ENCODE data around the gene PCSK9. TPM values are rescaled to one million over a fixed set of nuclear protein-coding genes. Genes with fewer than 3 reads are reported as not detected.

The PCSK9 gene
- total RNA-seq, 1 experiment from 2014 or later, result 0.26 TPM

DNA sequence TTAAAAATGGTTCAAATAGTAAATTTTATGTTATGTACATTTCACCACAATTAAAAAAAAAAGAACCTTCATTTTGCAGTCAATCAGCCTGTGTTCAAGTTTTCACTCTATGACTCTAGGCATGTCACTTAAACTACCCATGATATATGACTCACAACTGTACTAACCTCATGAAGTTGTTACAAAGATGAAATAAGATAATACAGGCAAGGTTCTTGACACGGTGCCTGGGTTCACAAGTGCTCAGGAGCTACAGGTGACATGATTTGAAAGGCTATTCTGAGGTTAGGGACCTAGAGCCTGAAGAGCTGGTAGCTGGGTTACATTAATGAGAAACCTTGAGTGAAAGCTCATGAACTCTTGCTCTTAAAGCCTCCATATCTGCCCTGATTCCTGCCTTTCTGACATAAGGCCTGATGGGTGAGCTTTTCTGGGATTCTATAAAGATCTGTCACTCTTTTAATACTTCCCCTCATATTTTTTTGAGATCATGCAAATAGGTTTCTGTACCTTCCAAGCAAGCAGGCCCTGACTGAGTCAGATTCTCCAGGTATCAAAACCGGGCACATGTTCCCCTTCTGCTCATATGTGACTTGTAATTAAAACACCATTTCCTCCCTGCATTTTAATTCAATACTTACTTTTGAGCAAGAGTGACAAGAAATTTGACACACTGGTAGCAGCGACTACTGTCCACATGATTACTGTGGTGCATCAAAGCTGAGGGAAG is 34.0 kb downstream of the PCSK9 start:
- intact Hi-C loops (cut with micrococcal nuclease; ENCODE audit: unreplicated experiment) (no loop called here), in situ Hi-C loops (cut with HindIII; ENCODE audit: low pct_unique_long_range_greater_than_20kb, low sequenced_read_pairs) (no loop called here)
- POLR2A ChIA-PET, result no interaction called here
- Histone ChIP-seq H3K27ac (ENCODE audit: low read length) (no peak overlapping the region), H3K9me3 (ENCODE audit: control insufficient read depth, insufficient read depth, low read depth, low read length) (no peaks in the 10 kb centered on the region), H3K4me3 (ENCODE audit: low read depth in 2 of 2, low read length in 2 of 2) (no peak overlapping the region), H3K27me3 (ENCODE audit: control insufficient read depth, insufficient read depth, low read length) (no peaks in the 10 kb centered on the region), H3K4me1 (ENCODE audit: control insufficient read depth, insufficient read depth, low read length) (no peaks in the 10 kb centered on the region), H3K36me3 (ENCODE audit: control insufficient read depth, insufficient read depth, low read length) (peaks cover 62% of the 10 kb centered on the region)
- no peak for TF ChIP-seq CTCF (IDR thresholded peaks at IDR 0.05)
- no peak for TF ChIP-seq SIN3A (IDR thresholded peaks at IDR 0.05; ENCODE audit: borderline replicate concordance, insufficient read depth, low read depth, low read length)
- TF ChIP-seq, protein P1, sequence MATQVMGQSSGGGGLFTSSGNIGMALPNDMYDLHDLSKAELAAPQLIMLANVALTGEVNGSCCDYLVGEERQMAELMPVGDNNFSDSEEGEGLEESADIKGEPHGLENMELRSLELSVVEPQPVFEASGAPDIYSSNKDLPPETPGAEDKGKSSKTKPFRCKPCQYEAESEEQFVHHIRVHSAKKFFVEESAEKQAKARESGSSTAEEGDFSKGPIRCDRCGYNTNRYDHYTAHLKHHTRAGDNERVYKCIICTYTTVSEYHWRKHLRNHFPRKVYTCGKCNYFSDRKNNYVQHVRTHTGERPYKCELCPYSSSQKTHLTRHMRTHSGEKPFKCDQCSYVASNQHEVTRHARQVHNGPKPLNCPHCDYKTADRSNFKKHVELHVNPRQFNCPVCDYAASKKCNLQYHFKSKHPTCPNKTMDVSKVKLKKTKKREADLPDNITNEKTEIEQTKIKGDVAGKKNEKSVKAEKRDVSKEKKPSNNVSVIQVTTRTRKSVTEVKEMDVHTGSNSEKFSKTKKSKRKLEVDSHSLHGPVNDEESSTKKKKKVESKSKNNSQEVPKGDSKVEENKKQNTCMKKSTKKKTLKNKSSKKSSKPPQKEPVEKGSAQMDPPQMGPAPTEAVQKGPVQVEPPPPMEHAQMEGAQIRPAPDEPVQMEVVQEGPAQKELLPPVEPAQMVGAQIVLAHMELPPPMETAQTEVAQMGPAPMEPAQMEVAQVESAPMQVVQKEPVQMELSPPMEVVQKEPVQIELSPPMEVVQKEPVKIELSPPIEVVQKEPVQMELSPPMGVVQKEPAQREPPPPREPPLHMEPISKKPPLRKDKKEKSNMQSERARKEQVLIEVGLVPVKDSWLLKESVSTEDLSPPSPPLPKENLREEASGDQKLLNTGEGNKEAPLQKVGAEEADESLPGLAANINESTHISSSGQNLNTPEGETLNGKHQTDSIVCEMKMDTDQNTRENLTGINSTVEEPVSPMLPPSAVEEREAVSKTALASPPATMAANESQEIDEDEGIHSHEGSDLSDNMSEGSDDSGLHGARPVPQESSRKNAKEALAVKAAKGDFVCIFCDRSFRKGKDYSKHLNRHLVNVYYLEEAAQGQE (IDR thresholded peaks at IDR 0.05; ENCODE audit: insufficient read depth in 1 of 2, low read depth in 2 of 2, low read length in 1 of 2), result no peak
- no peak for TF ChIP-seq POLR2AphosphoS5 (IDR thresholded peaks at IDR 0.05; ENCODE audit: low read depth, low read length)
- no peak for TF ChIP-seq TCF7L2 (IDR thresholded peaks at IDR 0.05; ENCODE audit: low read depth, low read length)
- BruUV-seq (replicated peaks), result no TSS peak
- no peak for ATAC-seq
- DNase-seq (ENCODE audit: low read depth, low spot score), result no peak
- CTCF ChIA-PET, result interaction anchor here (0.7 kb wide), 1 partner anchor 128 kb away, joined by 9 read pairs; no protein-coding TSS in a partner anchor

- DNase-seq (ENCODE audit: low read depth, low spot score) (no peak), ATAC-seq (no peak)
- Histone ChIP-seq H3K4me3 (ENCODE audit: low read depth in 2 of 2, low read length in 2 of 2) (no peak overlapping the region), H3K36me3 (ENCODE audit: control insufficient read depth, insufficient read depth, low read length) (peaks cover 66% of the 10 kb centered on the region), H3K27ac (ENCODE audit: low read length) (no peak overlapping the region), H3K27me3 (ENCODE audit: control insufficient read depth, insufficient read depth, low read length) (no peaks in the 10 kb centered on the region), H3K4me1 (ENCODE audit: control insufficient read depth, insufficient read depth, low read length) (no peaks in the 10 kb centered on the region), H3K9me3 (ENCODE audit: control insufficient read depth, insufficient read depth, low read depth, low read length) (no peaks in the 10 kb centered on the region)
- BruUV-seq (replicated peaks), result no TSS peak
- ChIA-PET CTCF (no interaction called here), POLR2A (no interaction called here)
- intact Hi-C loops (cut with micrococcal nuclease; ENCODE audit: unreplicated experiment) (no loop called here), in situ Hi-C loops (cut with HindIII; ENCODE audit: low pct_unique_long_range_greater_than_20kb, low sequenced_read_pairs) (no loop called here)
- no peak for TF ChIP-seq SIN3A (IDR thresholded peaks at IDR 0.05; ENCODE audit: borderline replicate concordance, insufficient read depth, low read depth, low read length)
- TF ChIP-seq CTCF (IDR thresholded peaks at IDR 0.05), result no peak
- no peak for TF ChIP-seq POLR2AphosphoS5 (IDR thresholded peaks at IDR 0.05; ENCODE audit: low read depth, low read length)
- no peak for TF ChIP-seq TCF7L2 (IDR thresholded peaks at IDR 0.05; ENCODE audit: low read depth, low read length)
- TF ChIP-seq, protein P1 (IDR thresholded peaks at IDR 0.05; ENCODE audit: insufficient read depth in 1 of 2, low read depth in 2 of 2, low read length in 1 of 2), result no peak
These were observed 35.1 kb downstream of the PCSK9 start for GRCh38 chr1:55074455-55074854.

Measured in Panc1 (cell line).